DMS153 (cell line): ENCODE results near the gene GNG13.
"Not testable (repeated sequence)": the region's sequence is repeated elsewhere in the genome, so short reads cannot be mapped to it uniquely, and the experiment has no call there.

Experiments used
- DNase-seq: peaks from one replicate; lab custom pipeline; 2025; lab: John Stamatoyannopoulos, UW

Gene GNG13

DNA sequence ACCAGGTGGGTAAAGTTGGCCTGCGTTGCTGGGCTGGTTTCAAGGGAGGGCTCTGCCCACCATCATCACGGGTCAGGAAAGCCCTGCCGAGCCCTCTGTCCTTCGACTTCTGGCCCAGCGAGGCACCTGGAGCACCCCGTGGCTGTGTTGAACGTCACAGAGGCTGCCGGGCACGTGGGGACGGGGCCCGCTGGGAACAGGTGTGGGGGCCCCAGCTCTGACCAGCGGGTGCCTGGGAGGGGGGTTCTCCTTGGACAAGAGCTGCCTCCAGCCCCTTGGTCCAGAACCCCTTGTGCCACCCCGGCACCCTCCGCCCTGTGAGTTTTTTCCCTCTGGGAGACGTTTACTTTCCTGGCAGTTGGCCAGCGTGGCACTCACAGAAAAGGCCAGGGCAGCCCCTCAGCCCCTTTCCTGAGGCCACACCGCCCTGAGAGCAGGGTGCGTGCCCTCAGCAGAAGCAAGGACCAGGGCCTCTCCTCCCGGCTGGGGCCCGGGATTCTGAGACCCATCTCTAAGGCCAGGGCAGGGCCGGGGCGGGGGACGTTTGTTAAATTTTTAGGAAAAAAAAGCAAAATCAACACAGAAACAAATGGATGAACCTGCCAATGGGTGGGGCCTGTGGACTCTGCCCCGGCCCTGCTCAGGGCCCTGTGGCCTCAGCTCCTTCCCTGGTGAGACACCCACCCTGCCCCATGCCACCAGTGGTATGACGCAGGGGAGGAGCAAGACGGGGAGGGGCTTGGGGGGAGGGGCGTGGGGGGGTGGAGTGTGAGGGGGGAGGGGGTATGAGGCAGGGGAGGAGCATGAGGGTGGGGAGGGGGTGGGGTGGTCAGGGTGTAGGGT is 31.3 kb upstream of the GNG13 start:
- no peak for DNase-seq

DNA sequence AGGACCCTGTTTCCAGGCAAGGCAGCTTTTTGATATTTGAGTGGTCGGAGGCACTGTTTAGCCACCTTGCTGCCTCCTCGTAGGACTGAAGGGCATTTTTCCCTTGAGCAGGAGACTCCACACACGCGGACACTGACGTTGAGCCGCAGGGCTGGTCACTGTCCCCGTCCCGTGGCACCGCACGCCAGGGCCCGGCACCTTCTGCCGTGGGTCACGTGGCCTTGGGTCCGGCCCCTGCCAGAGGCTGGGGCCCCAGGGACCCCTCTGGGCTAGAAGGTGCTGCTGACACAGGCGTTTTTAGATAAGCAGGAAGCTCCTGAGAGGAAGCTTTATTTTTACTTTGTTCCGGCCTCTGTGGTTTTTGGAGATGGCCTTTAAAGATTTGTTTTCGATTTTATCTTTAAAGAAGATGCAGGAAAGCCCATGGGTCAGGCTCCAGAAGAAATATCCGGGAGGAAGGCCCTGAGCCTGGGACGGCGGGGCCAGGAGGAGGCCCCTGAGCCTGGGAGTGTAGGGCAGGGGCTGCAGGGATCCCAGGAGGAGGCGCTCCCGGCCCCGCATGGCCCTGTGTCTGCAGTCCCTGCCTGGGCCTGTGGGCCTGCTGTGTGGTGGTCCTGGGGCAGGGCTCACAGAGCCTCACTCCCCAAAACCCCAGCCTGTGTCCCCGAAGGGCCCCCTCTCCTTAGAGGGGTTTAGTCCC is 30.5 kb upstream of the GNG13 start:
- DNase-seq: no peak

DNA sequence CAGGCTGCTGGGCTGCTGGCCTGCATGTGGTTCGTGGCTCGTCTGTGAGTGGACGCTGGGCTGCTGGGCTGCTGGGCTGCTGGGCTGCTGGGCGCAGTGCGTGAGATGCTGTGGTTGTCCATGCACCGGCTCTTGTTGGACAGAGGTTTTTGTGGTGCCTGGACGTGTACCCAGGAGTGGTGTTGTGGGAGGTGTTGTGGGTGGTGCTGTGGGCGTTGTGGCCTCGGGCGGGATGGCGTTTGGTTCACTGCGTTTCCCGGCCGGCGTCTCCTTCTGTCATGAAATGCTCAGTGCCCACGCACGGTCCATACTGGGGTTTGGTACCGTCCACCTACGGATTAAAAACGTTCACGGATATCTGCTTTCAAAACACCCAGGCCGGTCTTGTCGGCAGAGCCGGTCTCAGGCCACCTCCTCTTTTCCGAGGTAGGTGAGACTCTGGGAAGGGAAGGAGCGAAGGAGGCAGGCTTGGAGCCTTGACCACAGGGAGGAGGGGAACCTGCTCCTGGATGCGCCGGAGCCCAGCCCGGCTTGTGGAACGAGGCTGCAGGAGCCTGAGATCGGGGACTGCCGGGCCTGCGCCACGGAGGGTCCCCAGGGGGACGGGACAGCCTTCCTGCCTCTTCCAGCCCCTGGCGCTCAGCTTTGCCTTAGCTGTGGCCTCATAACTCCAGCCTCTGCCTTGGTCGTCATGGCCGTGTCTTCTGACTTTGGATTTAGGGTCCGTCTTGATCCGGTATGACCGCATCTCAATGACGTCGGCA is 29.8 kb upstream of the GNG13 start:
- DNase-seq: no peak

DNA sequence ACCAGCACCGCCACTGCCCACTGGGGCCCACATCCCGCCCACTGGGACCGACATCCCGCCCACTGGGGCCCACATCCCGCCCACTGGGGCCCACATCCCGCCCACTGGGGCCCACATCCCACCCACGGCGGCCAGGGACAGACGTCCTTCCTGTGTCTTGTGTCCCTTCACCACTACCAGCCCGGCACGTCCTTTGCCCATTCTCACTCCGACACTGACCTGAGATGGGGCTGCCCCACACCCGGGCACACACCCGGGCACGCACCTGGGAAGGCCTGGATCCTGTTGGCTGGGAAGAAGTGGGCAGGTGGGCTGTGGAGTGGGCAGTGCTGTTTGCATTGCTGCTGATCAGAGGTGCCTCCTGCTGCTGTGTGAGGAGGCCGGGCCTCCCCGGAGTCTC is 28.4 kb upstream of the GNG13 start:
- no peak for DNase-seq

DNA sequence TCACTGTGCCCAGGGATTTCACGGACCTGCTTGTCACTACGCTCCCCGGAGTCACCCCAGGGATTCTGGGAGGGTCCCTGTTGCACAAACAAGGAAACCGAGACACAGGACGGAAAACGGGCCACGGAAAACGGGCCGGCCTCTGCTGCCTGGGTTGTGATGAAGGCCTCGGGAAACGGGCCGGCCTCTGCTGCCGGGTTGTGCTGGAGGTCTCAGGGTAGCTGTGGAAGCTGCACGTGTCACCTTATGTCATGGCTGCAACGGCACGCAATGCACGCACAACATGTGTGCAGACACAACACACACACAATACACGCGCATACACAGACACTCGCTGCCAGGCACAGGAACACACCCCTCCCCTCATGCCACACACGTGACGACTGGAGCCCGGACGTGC is 27.0 kb upstream of the GNG13 start:
- no peak for DNase-seq

DNA sequence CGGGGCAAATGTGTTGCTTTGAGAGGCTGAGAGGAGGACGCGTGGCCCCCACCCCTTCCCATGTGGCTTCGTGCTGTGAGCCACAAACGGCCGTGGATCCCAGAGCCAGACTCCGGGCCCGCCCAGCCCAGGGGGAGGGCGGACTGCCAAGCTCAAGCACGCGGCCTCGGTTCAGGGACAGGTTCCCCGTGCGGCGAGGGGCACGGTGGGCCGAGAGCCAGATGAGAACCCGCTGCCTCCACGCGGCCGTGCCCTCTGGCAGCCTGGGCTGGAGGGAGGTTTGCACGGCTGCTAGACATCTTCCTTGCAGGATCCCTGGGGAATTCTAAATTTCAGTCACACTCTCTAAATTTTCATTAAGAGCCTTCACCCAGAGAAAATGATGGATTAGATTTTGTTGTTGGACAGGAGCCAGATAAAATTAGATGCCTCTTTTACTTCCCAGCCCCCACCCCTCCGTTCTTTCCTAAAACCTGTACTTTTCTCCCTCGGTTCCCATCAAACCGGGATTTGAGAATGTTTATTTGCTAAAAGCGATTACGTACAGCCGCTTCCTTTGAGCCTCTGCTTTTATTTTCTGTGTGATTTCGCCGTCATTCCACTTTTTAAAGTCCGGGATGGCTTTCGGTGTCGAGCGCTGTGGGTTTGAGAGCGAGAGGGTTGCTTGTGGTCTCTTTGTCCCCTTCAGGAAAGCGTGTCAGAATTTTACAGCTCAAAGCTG is 25.0 kb upstream of the GNG13 start:
- no peak for DNase-seq

DNA sequence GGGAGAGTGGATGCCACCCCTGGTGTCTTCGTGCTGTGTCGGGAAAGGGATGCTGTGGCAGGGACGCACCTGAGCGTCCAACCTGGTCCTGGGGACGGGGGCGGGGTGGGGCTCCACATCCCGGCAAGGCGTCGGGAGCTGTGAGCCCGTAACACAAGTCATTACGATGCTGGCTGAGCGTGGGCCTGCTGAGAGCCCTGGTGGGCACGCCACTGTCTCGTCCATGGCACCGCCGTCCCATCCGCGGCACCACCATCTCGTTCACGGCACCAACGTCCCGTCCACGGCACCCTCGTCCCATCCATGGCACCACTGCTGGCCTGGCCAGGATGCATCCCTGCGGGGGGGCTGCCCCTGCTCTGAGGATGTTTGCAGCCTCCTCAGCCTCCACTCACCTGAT is 24.1 kb upstream of the GNG13 start:
- no peak for DNase-seq

DNA sequence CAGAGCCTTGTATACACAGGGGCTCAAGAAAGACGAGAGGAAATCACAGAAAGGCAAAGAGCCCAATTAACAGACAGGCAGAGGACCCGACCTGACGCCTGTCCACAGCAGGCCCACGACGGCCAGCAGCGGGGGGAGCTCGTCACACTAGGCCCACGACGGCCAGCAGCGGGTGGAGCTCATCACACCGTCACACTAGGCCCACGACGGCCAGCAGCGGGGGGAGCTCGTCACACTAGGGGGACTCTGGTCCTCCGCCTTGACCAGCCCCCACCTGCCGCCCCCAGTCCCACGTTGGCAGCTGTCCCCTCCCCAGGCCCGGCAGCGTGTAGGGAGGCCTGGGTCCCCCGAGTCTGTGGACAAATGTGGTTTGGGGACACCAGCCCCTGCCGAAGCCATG is 23.7 kb upstream of the GNG13 start:
- DNase-seq: no peak

DNA sequence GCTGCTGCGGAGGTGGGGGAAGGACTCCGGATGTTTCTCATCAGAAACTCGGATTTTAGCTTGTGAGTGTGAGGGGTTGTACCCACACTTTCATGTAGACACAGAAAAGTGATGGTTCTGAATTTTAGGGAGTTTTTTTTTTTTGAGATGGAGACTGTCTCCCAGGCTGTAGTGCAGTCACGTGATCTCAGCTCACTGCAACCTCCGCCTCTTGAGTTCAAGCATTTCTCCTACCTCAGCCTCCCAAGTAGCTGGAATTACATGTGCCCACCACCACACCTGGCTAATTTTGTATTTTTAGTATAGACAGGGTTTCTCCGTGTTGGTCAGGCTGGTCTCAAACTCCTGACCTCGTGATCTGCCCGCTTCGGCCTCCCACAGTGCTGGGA is 22.4 kb upstream of the GNG13 start:
- no peak for DNase-seq

DNA sequence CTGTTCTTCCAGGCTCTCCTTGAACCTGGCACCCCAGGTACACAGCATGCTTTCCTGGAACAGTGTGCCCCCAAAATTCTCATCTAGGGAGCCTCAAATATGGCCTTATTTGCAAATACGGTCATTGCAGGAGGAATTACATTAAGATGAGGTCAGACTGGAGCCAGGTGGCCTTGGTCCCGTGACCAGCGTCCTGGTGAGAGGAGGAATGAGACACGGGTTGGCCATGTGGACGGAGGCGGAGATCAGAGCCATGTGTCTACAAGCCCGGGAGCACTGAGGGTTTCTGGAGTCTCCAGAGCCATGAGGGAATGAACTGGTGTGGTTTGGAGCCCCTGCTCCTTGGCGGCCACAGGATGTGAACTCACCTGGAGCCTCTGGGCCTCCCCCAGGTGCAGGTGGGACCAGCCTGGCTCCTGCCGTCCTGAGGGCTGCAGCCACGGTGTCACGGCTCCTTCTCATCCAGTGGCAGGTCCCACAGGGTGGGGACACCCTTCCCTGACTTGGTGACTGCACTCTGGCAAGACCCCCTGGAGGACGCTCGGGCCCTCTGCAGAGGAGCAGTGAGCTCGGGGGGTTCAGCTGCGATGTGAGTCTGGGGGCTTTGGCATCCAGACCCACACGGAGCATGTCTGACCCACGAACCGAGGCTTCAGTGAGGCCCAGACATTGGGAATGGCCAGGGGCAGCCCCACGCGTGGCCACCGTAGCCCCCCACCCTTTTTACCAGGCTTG is 21.8 kb upstream of the GNG13 start:
- DNase-seq: no peak

DNA sequence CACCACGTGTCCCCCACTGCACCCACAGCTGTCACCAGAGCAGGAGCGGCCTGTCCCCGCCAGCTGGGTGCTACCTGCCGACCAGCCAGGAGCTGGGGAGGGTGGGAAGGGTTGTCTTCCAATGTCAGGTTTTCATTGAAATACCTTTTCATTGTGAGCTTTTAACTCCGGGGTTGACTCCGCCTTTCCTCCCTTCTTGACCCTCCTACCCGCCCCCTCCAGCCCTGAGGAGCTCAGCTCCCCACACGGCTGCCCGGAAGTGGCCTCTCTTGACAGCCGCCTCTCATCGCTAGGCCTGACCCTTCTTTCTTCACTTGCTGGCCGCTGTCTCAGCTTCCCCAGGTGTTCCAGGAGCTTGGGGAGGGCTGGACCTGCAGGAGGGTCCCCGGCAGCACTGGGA is 21.2 kb upstream of the GNG13 start:
- no peak for DNase-seq

DNA sequence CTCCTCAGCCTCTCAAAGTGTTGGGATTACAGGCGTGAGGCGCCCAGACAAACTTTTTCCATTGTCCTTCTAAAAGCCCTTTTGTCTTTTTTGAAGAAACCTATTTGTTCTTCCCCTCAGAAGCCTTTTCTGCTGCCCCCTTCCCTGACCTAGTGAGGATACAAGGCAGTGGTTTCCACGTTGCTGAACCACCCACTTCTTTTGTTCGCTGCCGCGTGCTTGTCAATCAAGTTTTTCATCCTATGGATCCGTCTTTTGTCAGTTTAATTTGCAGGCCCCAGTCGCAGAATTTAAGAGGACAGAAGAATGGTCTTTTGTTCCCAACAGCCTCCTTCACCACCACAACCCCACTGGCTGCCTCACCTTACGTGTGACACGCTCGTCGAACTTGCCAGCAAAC is 20.2 kb upstream of the GNG13 start:
- DNase-seq: no peak

DNA sequence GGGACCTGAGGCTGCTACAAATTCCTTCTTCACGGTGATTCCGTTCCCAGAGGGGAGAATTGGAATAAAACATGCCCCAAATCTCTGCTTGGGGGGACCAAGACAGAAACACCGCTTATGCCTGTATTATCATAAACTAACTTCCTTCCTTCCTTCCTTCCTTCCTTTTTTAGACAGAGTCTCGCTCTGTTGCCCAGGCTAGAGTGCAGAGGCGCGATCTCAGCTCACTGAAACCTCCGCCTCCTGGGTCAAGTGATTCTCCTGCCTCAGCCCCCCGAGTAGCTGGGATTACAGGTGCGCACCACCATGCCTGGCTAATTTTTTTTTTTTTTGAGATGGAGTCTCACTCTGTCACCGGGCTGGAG is 19.5 kb upstream of the GNG13 start:
- not testable (repeated sequence) for DNase-seq

DNA sequence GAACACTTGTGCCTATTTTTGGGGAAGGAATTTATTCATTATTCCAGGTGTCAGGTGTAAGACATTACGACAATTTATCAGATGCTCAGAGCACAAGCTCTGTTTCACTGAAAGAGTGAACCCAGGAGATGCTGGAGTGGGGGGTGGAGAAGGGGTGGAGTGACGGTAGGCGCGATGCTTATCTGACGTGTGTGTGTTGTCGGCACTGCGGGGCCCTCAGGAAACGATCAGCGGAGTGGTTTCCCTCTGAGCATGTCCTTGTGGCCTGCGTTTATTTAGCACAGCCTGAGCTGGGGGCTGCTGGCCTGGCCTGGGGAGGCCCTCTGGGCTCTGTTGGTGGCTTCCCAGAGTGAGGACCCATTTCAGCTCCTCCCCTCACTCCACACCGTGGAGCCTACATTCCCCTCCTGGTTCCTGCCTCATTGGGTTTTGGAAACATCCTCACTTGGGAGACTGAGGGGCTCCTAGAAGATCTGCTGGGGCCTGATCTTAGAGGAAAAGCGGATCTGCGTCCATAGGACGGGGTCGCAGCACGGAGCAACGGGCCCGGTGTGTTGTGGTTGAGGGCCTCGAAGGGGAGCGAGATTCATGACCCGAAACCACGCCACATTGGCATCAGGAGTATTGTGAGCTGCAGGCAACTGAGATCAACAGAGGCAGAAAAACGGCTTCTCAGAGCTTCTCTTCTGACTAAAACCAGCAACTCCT is 19.0 kb upstream of the GNG13 start:
- DNase-seq: no peak

DNA sequence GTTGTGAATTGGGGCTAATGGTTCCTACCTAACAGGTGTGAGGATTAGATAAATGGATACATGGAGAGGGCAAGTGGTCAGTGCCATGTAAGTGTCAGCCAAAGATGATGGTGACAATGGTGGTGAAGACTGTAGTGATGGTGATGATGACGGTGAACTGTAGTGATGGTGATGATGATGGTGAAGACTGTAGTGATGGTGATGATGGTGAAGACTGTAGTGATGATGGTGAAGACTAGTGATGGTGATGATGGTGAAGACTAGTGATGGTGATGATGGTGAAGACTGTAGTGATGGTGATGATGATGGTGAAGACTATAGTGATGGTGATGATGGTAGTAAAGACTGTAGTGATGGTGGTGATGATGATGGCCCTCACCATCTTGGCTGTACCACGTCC is 18.1 kb upstream of the GNG13 start:
- no peak for DNase-seq

DNA sequence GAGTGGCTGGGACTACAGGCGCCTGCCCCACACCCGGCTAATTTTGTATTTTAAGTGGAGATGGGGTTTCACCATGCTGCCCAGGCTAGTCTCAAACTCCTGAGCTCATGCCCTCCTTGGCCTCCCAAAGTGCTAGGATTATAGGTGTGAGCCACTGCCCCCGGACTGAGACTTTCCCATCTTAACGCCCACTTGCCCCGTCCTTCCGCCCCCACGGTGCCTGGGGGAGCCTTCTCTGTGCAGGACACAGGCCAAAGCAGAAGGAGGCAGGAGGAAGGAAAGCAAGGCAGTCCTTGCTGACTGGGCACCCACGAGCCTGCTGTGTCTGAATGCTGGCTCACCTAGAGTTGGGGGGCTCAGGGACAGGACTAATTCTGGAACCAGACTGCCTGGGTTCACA is 17.6 kb upstream of the GNG13 start:
- no peak for DNase-seq

DNA sequence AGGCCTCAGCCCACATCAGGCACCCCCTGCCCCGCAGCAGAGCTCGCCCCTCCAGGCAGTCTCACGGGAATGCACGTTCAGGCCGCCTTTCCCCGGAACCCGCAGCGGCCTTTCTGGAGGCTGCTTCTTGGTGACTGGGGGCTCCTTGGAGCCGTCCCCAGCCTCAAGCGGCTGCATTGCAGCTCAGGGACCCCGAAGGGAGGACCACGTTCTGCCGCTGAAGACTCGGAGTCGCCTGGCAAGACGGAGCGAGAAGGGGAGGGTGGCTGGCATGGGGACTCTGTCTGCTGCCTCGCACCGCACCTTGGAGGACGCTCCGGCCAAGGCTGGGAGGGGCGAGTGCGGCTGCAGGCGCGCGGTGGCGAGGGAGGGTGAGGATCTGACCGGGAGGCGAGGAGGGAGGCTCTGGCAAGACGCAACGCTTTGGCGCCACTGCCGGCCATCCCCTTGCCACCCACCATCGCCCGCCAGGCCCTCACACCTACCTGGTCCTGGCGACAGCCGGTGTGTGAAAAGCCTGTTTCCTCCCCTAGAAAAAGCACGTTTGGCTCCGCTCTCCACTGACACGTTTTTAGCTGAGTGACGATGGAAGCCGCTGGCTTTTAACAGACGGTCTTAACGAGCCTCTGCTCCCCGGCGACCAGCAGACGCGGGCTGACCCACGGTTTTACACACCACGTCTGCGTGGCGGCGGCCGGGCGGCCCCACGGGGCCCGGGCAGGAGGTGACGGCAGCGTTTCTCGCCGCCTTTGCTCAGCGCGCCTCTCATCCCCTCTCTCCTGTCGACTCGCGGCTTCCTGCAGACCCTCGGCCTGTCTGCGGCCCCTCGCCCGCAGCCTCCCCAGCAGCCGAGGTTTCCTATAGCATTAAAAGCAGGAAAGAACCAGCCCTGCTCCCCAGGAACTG is 16.7 kb upstream of the GNG13 start:
- DNase-seq: no peak

DNA sequence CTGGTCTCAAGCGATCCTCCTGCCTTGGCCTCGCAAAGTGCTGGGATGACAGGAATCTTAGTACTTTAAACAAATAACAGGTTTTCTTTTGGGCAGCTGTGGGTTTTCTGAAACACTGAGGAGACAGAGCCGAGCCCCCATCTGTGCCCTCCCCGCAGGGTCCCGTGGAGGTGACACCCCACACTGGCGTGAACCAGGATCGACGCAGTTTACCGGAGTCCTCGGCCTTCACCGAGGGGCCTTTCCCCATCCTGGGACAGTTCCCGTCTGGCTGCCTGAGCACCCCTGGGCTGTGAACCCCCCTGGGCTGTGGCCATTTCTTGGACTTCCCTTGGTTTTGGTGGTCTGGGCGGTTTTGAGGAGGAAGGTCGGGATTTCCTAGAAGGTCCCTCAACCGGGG is 15.3 kb upstream of the GNG13 start:
- no peak for DNase-seq

DNA sequence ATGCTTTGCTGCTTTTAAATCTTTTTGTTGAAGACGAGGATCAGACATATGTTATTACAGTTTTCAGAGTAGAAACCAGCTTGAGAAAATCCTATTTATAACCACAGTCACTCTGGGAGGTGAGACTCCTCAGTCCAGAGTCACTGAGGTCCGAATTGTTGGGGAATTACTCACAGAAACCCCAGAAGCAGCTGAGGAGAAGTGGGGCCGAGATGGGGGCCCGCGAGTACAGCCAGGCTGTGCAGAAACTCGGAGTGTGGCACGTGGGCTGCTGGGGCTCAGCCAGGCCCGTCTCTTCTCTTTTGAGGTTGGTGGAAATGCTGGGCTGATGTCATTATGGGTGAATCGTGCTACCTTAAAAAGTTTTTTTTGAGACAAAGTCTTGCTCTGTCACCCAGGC is 14.4 kb upstream of the GNG13 start:
- DNase-seq: no peak

DNA sequence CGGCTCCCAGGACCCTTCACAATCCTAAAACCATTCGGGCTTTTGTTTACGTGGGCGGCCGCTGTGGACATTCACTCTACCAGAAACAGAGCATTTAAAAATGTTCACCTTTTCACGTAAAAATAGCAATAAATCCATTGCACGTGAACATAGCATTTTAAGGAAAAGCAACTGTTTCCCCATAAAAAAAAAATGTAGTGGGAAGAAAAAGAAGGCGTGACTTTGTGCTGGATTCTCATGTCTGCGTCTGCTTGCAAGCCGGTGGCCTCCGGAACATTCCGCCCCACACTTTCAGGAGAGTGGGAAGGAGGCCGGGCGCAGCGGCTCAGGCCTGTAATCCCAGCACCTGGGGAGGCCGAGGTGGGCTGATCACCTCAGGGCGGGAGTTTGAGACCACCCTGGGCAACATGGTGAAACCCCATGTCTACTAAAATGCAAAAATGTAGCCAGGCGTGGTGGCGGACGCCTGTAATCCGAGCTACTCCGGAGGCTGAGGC is 13.4 kb upstream of the GNG13 start:
- no peak for DNase-seq
